HepG2 (cell line): Measurements from ENCODE around the gene ZP2. TPM values are rescaled to one million over a fixed set of nuclear protein-coding genes. Genes with fewer than 3 reads are reported as not detected.

Source experiments
- ATAC-seq: fragments of 200-7000 bp; cut with Tn5 transposase; 3 replicates; pipeline ENCODE4 v1.9.1; 2020; ENCODE audit warnings: mild to moderate bottlenecking, moderate library complexity
- BruUV-seq: library from RNA; stranded (reverse); fragments of 400-500 nt; replicated peaks from 2 replicates; lab custom pipeline; 2021; lab: Mats Ljungman, UMichigan
- CTCF ChIA-PET: fragments of 300-600 bp; formaldehyde crosslinking; extraction: SDS; loops from one replicate; lab custom pipeline; 2021; ENCODE audit warnings: low total read pairs, inconsistent platforms, low intra/inter-chr PET ratio; lab: Yijun Ruan, JAX
- POLR2A ChIA-PET: fragments of 350-600 bp; sonication (Branson Sonifier 250); formaldehyde crosslinking; loops from one replicate; lab custom pipeline; 2020; ENCODE audit warnings: antibody characterized with exemption, inconsistent platforms; lab: Yijun Ruan, JAX
- DNase-seq: peaks from one replicate; pipeline ENCODE4 v3.0.0-alpha.2; 2015; ENCODE audit warnings: low spot score
- FAIRE-seq: peaks from 3 replicates; lab custom pipeline; 2011; peaks lifted over from hg19 to GRCh38; lab: Jason Lieb, UNC
- H2AFZ ChIP-seq: one replicate; pipeline ENCODE4 v1.6.1; 2011; ENCODE audit warnings: low read length, inconsistent platforms
- H3K27ac ChIP-seq: fragments of 300-600 bp; 3 replicates; pipeline ENCODE4 v1.8.0; 2011; ENCODE audit warnings: mixed run types, mild to moderate bottlenecking, mixed read lengths, low read length, inconsistent platforms; ENCODE audit not compliant: insufficient read depth; ENCODE audit errors: extremely low read length
- H3K27me3 ChIP-seq, 2 experiments: fragments of 200-600 bp in 1 of 2; 2 replicates in 1 of 2; 3 replicates in 1 of 2; pipeline versions ENCODE4 v1.6.0 to v1.8.0; 2011; ENCODE audit warnings: low read length in 2 of 2, mild to moderate bottlenecking in 2 of 2, moderate library complexity in 2 of 2, inconsistent platforms in 1 of 2; ENCODE audit not compliant: insufficient read depth in 2 of 2, control insufficient read depth in 1 of 2
- H3K36me3 ChIP-seq, 2 experiments: fragments of 200-600 bp in 1 of 2; replicated peaks in 1 of 2; 2 replicates in 1 of 2; 3 replicates in 1 of 2; pipeline versions ENCODE4 v1.5.1 to v1.8.0; 2011; ENCODE audit warnings: low read length in 2 of 2, inconsistent platforms in 1 of 2; ENCODE audit not compliant: insufficient read depth in 2 of 2, control insufficient read depth in 1 of 2
- H3K4me1 ChIP-seq: 2 replicates; pipeline ENCODE4 v1.5.1; 2012; ENCODE audit warnings: low read length, inconsistent platforms; ENCODE audit not compliant: insufficient read depth
- H3K4me2 ChIP-seq: 2 replicates; pipeline ENCODE4 v1.6.0; 2011; ENCODE audit warnings: low read depth, low read length, inconsistent platforms
- H3K4me3 ChIP-seq, 3 experiments: fragments of 200-600 bp in 1 of 3; sonication (generic), shearing (Covaris generic) in 1 of 3; replicated peaks in 1 of 3; 2 replicates each; pipeline ENCODE4 v1.5.1; 2011 to 2016; ENCODE audit warnings: low read length in 3 of 3, inconsistent platforms in 2 of 3, low read depth in 2 of 3, mild to moderate bottlenecking in 2 of 3, control low read depth in 1 of 3, mixed read lengths in 1 of 3; ENCODE audit not compliant: insufficient read depth in 1 of 3
- H3K79me2 ChIP-seq: one replicate; pipeline ENCODE4 v1.6.1; 2011; ENCODE audit warnings: low read length, inconsistent platforms; ENCODE audit not compliant: insufficient read depth
- H3K9ac ChIP-seq: 2 replicates; pipeline ENCODE4 v1.6.0; 2011; ENCODE audit warnings: mild to moderate bottlenecking, low read depth, low read length, inconsistent platforms; ENCODE audit not compliant: insufficient read depth
- H3K9me3 ChIP-seq: 2 replicates; pipeline ENCODE4 v1.5.1; 2012; ENCODE audit warnings: mild to moderate bottlenecking, low read length
- H4K20me1 ChIP-seq: 2 replicates; pipeline ENCODE4 v1.6.0; 2011; ENCODE audit warnings: inconsistent platforms, mild to moderate bottlenecking, low read length, moderate library complexity; ENCODE audit not compliant: insufficient read depth
- ADNP ChIP-seq: sonication (generic); formaldehyde crosslinking; IDR thresholded peaks from 2 replicates; pipeline ENCODE4 v1.4.0; 2020; ENCODE audit warnings: missing genetic modification reagents
- CREM ChIP-seq, 2 experiments: sonication (generic) in 1 of 2; formaldehyde crosslinking in 1 of 2; IDR thresholded peaks; 2 replicates each; pipeline versions ENCODE4 v1.4.0 to v1.6.1; 2016 to 2020; ENCODE audit warnings: antibody characterized with exemption in 1 of 2, mild to moderate bottlenecking in 1 of 2, missing genetic modification reagents in 1 of 2
- MATR3 ChIP-seq: sonication (generic); formaldehyde crosslinking; IDR thresholded peaks from 2 replicates; pipeline ENCODE4 v1.4.0; 2020; ENCODE audit warnings: missing genetic modification reagents
- MBNL3 ChIP-seq: fragments of 250-450 bp; sonication (Bioruptor Pico); conservative IDR thresholded peaks from 2 replicates; pipeline ENCODE4 v1.8.0; 2022; ENCODE audit warnings: mild to moderate bottlenecking, inconsistent platforms
- MED8 ChIP-seq: sonication (generic); formaldehyde crosslinking; IDR thresholded peaks from 2 replicates; pipeline ENCODE4 v1.8.1; 2023; ENCODE audit warnings: mild to moderate bottlenecking, missing genetic modification reagents; ENCODE audit not compliant: insufficient replicate concordance
- ONECUT2 ChIP-seq: sonication (generic); formaldehyde crosslinking; IDR thresholded peaks from 2 replicates; pipeline ENCODE4 v1.4.0; 2020; ENCODE audit warnings: missing genetic modification reagents
- POLR2A ChIP-seq, 2 experiments: IDR thresholded peaks; 2 replicates each; pipeline ENCODE4 v1.6.1; 2011; ENCODE audit warnings: low read depth in 2 of 2, low read length in 2 of 2, mild to moderate bottlenecking in 1 of 2, moderate library complexity in 1 of 2; ENCODE audit not compliant: insufficient read depth in 1 of 2
- TSC22D2 ChIP-seq: sonication (generic); formaldehyde crosslinking; IDR thresholded peaks from 2 replicates; pipeline ENCODE4 v1.5.1; 2020; ENCODE audit warnings: missing genetic modification reagents, mild to moderate bottlenecking, borderline replicate concordance
- ZBTB1 ChIP-seq: sonication (generic); formaldehyde crosslinking; IDR thresholded peaks from 2 replicates; pipeline ENCODE4 v1.4.0; 2020; ENCODE audit warnings: missing genetic modification reagents, borderline replicate concordance
- ZBTB3 ChIP-seq: sonication (generic); formaldehyde crosslinking; IDR thresholded peaks from 2 replicates; pipeline ENCODE4 v1.4.0; 2020; ENCODE audit warnings: low read depth, mild to moderate bottlenecking, moderate library complexity, missing genetic modification reagents, borderline replicate concordance
- ZNF674 ChIP-seq: sonication (generic); formaldehyde crosslinking; IDR thresholded peaks from 2 replicates; pipeline ENCODE4 v1.5.0; 2020; ENCODE audit warnings: low read depth, mild to moderate bottlenecking, missing genetic modification reagents
- ZSCAN30 ChIP-seq: sonication (generic); formaldehyde crosslinking; IDR thresholded peaks from 2 replicates; pipeline ENCODE4 v1.5.0; 2020; ENCODE audit warnings: mild to moderate bottlenecking, missing genetic modification reagents
- WGBS: methylation state at CpG from one replicate; pipeline ENCODE4 v1.1.6; 2017; ENCODE audit warnings: low lambda C conversion rate; 5-methylcytosine and 5-hydroxymethylcytosine counted together
- in situ Hi-C: cut with HindIII; loops from 2 replicates; pipeline ENCODE4 v1.10.0; 2017; ENCODE audit warnings: low pct_unique_long_range_greater_than_20kb; ENCODE audit not compliant: extremely low pct_ligation_motif_present
- intact Hi-C: fragments of 100-400 bp; cut with micrococcal nuclease; formaldehyde crosslinking; loops from one replicate; pipeline ENCODE4 v1.10.0; 2022; ENCODE audit not compliant: unreplicated experiment
- polyA plus RNA-seq, 8 experiments: library from polyadenylated mRNA; depleted of rRNA in 3 of 8; stranded (reverse) in 7 of 8; unstranded in 1 of 8; fragments of >200 nt; fragmentation: Illumina TruSeq in 4 of 8; extraction: Trizol in 4 of 8; gene quantifications; 2 replicates each; pipeline versions ENCODE4 v1.2.1 to v1.2.3, GENCODE V29; 2011 to 2016; ENCODE audit warnings: low read depth in 4 of 8, missing spikeins in 1 of 8, mixed read lengths in 1 of 8; ENCODE audit not compliant: insufficient read depth in 1 of 8
- total RNA-seq, 5 experiments: library from RNA; depleted of rRNA; stranded (reverse); fragments of >200 nt; fragmentation: Illumina TruSeq; extraction: Trizol; gene quantifications; 2 replicates each; pipeline ENCODE4 v1.2.3, GENCODE V29; 2016; ENCODE audit warnings: low read depth in 1 of 5
- TF ChIP-seq, protein P1 (sequence below): sonication (generic); formaldehyde crosslinking; IDR thresholded peaks from 2 replicates; pipeline ENCODE4 v1.8.1; 2023; ENCODE audit warnings: mild to moderate bottlenecking, moderate library complexity, missing genetic modification reagents
- TF ChIP-seq, protein P2 (sequence below): sonication (generic); formaldehyde crosslinking; IDR thresholded peaks from 2 replicates; pipeline ENCODE4 v1.5.1; 2020; ENCODE audit warnings: missing genetic modification reagents, mild to moderate bottlenecking, borderline replicate concordance
- TF ChIP-seq, protein P3 (sequence below): sonication (generic); formaldehyde crosslinking; IDR thresholded peaks from 2 replicates; pipeline ENCODE4 v1.5.0; 2020; ENCODE audit warnings: mild to moderate bottlenecking, missing genetic modification reagents

ZP2 gene
- total and polyA plus RNA-seq, 2 of the 13 experiments (the other 11 are each of a cell fraction or from before 2014, with no cell fraction given) = not detected

DNA sequence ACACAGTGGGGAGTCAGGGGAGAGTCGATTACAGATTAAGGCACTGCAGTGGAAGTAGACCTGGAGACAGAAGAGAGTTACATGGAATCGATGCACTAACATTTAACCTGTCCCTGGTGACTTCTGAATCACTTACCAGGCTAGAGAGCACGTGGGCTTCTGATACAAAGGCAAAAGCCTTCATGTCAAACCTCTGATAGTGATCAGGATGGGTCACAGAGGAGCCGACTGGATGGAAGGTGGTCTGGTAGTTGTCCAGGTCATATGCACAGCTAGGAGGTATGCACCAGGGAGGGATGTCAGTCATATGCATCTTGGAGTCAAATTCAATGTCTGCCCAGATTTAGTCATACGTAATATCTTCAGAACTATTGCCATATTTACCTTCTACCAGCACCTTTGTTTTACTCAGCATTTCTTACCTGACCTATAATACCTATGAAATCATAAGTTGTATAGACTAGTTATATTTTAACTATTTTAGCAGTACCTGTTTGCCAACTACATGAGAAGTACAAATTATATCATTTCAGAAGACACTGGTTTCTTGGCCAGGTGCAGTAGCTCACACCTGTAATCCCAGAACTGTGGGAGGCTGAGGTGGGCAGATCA, 11.7 kb downstream of the ZP2 start:
- Histone ChIP-seq H4K20me1 (no peaks in the 10 kb centered on the region), H3K9me3 (no peaks in the 10 kb centered on the region), H3K27me3 (peaks cover 10 to 58% of the 10 kb centered on the region in 2 experiments), H3K4me3 (no peak overlapping the region), H3K9ac (no peak overlapping the region), H3K4me2 (no peak overlapping the region), H3K36me3 (no peaks in the 10 kb centered on the region), H3K4me1 (peaks cover 8% of the 10 kb centered on the region; the same call in 1 of the 2 replicates), H3K79me2 (no peaks in the 10 kb centered on the region), H2AFZ (no peak overlapping the region), H3K27ac (no peak overlapping the region)
- ChIA-PET POLR2A (interaction anchor here (1.3 kb wide), 1 partner anchor 34 kb away, joined by 5 read pairs; the partner anchor contains the start of gene ANKS4B), CTCF (no interaction called here)
- intact Hi-C loops (no loop called here), in situ Hi-C loops (no loop called here)
- ATAC-seq (no peak), DNase-seq (no peak), FAIRE-seq (no peak)
- WGBS = 9% methylated on average over 5 of the region's 5 CpGs
- TF ChIP-seq ADNP (no peak), ZSCAN30 (CRISPR knock-in tag) (no peak), CREM (IDR thresholded peaks at IDR 0.05) (no peak), CREM (CRISPR knock-in tag; IDR thresholded peaks at IDR 0.05) (no peak), ONECUT2 (CRISPR knock-in tag) (no peak), MBNL3 (CRISPR knock-in tag) (no peak), ZBTB3 (CRISPR knock-in tag) (no peak)
- TF ChIP-seq, protein P1, sequence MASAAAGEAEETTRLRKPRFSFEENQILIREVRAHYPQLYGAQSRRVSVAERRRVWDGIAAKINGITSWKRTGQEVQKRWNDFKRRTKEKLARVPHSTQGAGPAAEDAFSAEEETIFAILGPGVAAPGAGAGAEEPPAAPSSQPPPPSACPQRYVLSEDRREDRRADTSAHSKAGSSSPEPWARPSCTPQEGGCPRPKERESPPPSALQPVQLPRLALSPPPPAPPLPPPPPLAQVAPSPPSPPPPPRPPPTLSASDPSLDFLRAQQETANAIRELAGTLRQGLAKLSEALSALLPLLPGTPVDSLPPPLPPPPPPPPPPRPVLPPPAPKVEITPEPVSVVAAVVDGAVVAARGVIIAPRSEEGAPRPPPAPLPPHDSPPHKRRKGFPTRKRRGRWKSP (CRISPR knock-in tag) = no peak
- BruUV-seq = no TSS peak

DNA sequence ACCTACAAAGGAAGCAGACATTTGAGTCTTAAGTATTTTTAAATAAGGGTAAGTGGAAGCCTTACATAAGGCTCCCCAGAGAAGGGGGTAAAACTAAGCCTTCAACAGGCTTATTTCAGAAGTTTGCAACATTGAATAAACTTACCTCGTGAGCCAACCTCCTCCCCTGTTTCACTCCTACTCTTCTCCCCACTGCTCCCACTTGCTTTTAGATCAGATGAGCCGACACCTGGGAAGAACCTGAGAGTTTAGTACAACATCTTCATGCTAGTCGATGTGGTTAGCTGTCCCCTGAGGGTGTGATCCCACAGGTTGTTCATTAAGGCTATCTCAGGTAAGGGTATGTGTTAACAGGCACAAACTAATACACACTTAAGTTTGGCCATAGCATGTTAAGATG, 13.8 kb downstream of the ZP2 start:
- ATAC-seq (no peak), FAIRE-seq (no peak), DNase-seq (no peak)
- no peaks in the 10 kb centered on the region for H3K9me3 ChIP-seq
- ChIA-PET CTCF (no interaction called here), POLR2A (no interaction called here)
- H4K20me1 ChIP-seq = no peaks in the 10 kb centered on the region
- H3K79me2 ChIP-seq = no peaks in the 10 kb centered on the region
- no peak overlapping the region for H3K27ac ChIP-seq
- no peak overlapping the region for H3K4me3 ChIP-seq
- no peak overlapping the region for H2AFZ ChIP-seq
- H3K9ac ChIP-seq = no peak overlapping the region
- H3K4me2 ChIP-seq = no peak overlapping the region
- no peaks in the 10 kb centered on the region for H3K36me3 ChIP-seq
- H3K4me1 ChIP-seq = no peaks in the 10 kb centered on the region
- in situ Hi-C loops = no loop called here
- no TSS peak for BruUV-seq
- peaks cover 5 to 61% of the 10 kb centered on the region in 2 experiments; a peak in 4 of 5 replicates for H3K27me3 ChIP-seq
- intact Hi-C loops = no loop called here
- 0% methylated on average over 3 of the region's 3 CpGs for WGBS
- TF ChIP-seq TSC22D2 (CRISPR knock-in tag) = no peak
- TF ChIP-seq, protein P2, sequence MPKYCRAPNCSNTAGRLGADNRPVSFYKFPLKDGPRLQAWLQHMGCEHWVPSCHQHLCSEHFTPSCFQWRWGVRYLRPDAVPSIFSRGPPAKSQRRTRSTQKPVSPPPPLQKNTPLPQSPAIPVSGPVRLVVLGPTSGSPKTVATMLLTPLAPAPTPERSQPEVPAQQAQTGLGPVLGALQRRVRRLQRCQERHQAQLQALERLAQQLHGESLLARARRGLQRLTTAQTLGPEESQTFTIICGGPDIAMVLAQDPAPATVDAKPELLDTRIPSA (CRISPR knock-in tag) = no peak
- TF ChIP-seq MATR3 (CRISPR knock-in tag) = no peak
- TF ChIP-seq, protein P3, sequence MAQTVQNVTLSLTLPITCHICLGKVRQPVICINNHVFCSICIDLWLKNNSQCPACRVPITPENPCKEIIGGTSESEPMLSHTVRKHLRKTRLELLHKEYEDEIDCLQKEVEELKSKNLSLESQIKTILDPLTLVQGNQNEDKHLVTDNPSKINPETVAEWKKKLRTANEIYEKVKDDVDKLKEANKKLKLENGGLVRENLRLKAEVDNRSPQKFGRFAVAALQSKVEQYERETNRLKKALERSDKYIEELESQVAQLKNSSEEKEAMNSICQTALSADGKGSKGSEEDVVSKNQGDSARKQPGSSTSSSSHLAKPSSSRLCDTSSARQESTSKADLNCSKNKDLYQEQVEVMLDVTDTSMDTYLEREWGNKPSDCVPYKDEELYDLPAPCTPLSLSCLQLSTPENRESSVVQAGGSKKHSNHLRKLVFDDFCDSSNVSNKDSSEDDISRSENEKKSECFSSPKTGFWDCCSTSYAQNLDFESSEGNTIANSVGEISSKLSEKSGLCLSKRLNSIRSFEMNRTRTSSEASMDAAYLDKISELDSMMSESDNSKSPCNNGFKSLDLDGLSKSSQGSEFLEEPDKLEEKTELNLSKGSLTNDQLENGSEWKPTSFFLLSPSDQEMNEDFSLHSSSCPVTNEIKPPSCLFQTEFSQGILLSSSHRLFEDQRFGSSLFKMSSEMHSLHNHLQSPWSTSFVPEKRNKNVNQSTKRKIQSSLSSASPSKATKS = no peak
- no peak for TF ChIP-seq ZNF674 (CRISPR knock-in tag)
- TF ChIP-seq ZBTB1 = no peak
- TF ChIP-seq POLR2A (IDR thresholded peaks at IDR 0.05; ENCODE audit: insufficient read depth in 1 of 2, low read depth in 2 of 2, low read length in 2 of 2) = no peak
- TF ChIP-seq MED8 (CRISPR knock-in tag) = no peak
